Activated T-helper 1 cell treated with Interleukin-2 at 50 U/mL for 16 hours (primary cell): ENCODE measurements around the gene NAMPT.
"Not testable (repeated sequence)": the region's sequence is repeated elsewhere in the genome, so short reads cannot be mapped to it uniquely, and the experiment has no call there.

ENCODE experiments used
- DNase-seq: peaks from one replicate; pipeline ENCODE4 v3.0.0-alpha.2; 2020; ENCODE audit warnings: low read depth

The NAMPT gene

GRCh38 chr7:106284714-106285050 is at the start of gene NAMPT:
Gene NAMPT, minus strand, starts transcription at chr7:106284983. Its CDS starts 99 bp downstream, at chr7:106284884.
- DNase-seq, result no peak

DNA sequence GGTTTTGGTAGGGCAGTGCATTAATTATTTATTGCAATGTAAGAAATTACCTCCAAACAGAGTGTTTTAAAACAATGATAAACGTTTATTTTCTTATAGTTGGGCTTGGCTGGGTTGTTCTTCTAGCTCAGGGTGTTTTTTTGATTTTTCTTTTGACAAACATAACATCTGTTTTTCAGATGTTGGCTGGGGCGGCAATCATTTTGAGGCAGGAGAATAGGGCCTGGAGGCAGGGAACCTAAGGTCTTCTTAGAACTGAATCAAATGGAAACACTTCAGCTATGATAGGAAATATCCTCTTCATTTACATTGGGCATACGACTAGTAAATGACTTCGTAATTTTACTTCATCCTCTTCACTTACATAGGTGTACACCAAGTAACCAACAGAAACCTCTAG is 47.4 kb upstream of the NAMPT start:
- DNase-seq, result no peak

DNA sequence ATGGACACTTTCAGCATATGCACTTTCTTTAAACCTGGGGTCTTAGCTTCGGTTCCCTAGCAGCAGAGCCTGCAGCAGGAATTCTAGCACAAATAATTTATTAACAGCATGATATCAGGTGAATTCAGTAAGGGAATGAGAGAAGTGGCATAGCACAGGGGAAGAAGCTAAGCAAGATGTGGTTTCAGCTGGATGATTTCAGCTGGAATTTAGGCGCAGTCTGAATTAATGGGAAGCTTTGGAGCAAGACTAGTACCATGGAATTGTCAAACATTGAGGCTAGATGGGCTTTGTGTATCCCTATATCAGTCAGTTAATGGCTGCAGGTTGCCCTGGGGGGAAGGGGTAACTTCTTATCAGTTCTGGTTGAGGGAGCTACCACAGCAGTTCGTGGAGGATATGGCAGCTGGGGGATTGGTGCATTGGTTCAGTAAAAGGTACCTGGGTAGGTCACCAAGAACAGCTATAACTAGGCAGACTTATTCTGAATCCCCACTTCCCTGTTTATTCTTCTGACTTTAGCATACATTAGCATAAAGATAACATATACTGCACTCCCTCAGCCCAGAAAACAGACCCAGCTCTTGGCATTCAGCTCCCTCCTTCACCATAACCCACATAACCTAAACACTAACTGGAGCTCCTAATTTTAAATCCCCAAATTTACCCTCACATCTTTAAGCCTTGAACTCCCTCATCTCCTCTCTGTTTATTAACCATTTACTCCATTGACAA is 46.8 kb upstream of the NAMPT start:
- DNase-seq, result no peak

- DNase-seq, result no peak
Observed at GRCh38 chr7:106329971-106330733, 45.4 kb upstream of the NAMPT start.

DNA sequence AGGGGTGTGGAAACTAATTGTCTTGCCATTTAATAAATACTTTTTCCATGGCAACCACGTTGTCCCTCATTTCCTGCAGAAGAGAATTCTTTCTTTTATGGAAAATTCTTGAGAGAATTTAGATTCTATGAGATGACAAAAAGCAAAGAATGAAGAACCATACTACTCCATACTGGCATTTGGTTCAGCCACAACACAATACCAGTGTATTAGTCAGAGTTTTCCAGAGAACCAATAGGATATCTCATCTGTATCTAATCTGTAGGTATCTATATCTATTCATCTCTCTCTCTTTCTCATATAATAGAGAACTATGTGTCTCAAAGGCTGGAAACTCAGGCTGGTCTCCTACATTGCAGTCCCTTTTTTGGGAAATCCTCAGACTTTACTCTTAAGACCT is 44.6 kb upstream of the NAMPT start:
- no peak for DNase-seq

DNA sequence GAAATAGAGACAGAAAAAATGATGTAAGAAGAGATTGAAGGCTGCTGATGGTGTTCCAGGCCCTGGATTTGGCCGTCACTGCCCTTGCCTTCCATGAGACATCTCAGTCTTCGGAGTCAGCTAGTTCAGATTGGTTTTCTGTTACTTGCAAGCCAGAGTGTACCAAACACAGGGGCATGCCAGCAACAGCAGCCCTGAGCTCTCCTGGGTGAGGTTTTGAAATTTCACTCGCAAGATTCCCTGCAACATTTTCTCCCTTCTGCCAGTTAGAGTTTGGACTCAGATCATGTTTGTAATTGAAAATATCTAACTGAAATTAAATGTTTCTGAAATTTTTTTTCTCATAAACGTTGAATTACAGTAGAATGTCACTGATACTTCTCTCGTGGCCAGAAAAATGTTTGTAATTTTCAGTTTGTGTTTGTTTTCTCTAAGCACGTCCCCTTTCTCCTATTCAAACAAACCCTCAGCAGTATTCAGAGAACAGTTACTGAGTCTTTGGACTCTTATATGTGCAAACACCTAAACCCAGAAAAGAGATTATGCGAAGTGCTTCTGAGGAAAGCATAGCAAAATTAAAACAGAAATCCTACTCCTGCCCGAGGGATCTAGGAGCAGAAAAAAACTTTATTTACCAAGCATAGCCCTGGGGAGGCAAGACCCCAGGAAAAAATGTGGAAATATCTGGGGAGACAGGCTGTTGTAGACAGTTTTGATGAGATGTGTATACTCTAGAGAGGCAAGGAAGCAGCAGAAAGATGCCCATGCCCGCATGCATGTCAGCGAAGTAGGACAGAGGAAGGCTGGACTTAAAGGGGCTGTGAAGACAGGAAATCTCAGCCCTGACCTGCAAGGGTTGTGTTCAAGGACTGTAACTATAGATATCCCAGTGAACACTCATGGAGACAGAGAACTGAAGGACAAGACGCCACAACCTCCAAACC is 43.0 kb upstream of the NAMPT start:
- no peak for DNase-seq

GRCh38 chr7:106326594-106327537 is 42.1 kb upstream of the NAMPT start:
- no peak for DNase-seq

DNA sequence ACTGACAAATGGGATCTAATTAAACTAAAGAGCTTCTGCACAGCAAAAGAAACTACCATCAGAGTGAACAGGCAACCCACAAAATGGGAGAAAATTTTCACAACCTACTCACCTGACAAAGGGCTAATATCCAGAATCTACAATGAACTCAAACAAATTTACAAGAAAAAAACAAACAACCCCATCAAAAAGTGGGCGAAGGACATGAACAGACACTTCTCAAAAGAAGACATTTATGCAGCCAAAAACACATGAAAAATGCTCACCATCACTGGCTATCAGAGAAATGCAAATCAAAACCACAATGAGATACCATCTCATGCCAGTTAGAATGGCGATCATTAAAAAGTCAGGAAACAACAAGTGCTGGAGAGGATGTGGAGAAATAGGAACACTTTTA is 39.7 kb upstream of the NAMPT start:
- not testable (repeated sequence) for DNase-seq

- DNase-seq, result not testable (repeated sequence)
Observed at GRCh38 chr7:106320254-106320770, 35.5 kb upstream of the NAMPT start.

GRCh38 chr7:106318482-106318881 is 33.7 kb upstream of the NAMPT start:
- no peak for DNase-seq

DNA sequence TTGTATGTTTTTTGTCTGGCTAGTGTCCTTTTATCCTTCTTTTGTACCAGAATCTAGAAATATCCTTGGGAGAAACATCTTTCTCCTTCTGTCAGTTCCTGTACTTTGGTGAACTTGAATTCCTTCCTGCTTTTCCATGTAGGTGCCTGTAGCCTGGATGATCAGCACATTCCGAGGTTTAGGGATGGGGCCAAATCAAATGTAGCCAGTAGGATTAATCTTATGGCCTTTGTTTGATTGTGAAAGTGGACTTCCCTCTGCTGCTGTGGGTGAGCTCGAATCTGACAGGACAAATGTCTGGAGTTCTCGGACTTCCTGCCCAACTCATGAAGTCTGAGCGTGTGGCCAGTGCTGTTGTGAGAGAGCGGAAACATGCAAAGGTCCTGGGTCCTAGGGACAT is 33.2 kb upstream of the NAMPT start:
- DNase-seq, result no peak

GRCh38 chr7:106316947-106317346 is 32.2 kb upstream of the NAMPT start:
- DNase-seq, result no peak

- DNase-seq, result no peak
Observed at GRCh38 chr7:106314875-106315274, 30.1 kb upstream of the NAMPT start.

GRCh38 chr7:106313966-106314365 is 29.2 kb upstream of the NAMPT start:
- no peak for DNase-seq

DNA sequence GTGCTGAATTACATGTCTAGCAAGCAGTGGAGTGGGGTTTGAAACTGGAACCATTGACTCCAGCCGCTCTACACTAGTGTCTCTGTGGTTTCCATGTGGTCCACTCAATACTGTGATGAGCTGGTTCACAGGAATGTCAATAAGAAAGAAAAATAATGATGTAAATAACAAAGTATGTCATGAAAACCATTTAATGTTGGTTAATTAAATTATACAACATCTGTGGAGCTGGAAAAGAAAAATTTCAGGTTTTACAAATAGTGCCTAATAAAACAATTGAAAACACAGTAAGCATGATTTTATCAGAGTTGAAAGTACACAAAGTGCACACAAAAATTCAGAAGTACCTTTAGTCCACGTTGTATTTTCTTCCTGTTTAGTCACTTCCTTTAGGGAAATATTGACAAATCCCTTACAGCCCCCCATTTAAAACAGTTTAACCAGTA is 28.7 kb upstream of the NAMPT start:
- DNase-seq, result no peak

GRCh38 chr7:106312906-106313305 is 28.1 kb upstream of the NAMPT start:
- DNase-seq, result no peak

GRCh38 chr7:106312099-106312871 is 27.5 kb upstream of the NAMPT start:
- DNase-seq, result no peak

DNA sequence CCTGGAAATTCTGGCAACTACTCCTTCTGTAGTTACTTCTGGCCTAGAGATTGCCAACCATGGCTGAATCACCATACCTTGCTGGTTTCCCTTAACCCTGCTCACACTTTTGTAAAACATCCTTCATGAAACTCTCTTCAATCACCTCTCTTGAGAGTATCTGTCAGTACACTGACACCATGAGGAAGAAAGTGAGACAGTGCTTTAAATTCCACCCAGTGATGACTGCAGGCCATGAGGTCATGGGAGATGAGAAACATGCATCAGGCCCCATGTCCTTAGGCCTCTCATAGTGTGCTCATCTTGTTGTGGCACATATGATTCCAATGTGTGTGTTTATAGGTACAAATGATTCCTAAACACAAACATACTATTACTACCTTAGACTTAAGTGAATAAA is 24.6 kb upstream of the NAMPT start:
- DNase-seq, result no peak

- DNase-seq, result no peak
Observed at GRCh38 chr7:106306256-106306655, 21.5 kb upstream of the NAMPT start.

GRCh38 chr7:106305732-106306131 is 20.9 kb upstream of the NAMPT start:
- no peak for DNase-seq
